Loucy (cell line): ENCODE results near the gene EIF4ENIF1.

Source experiments
- H2AFZ ChIP-seq: fragments of 200-600 bp; sonication (generic); 2 replicates; pipeline ENCODE4 v1.6.0; 2016; ENCODE audit warnings: antibody characterized with exemption, mild to moderate bottlenecking, low read length, moderate library complexity
- H3F3A ChIP-seq: fragments of 200-600 bp; 2 replicates; pipeline ENCODE4 v1.6.0; 2016; ENCODE audit warnings: antibody characterized with exemption, low read depth, mild to moderate bottlenecking
- H3K27me3 ChIP-seq: fragments of 200-600 bp; sonication (generic); 2 replicates; pipeline ENCODE4 v1.6.1; 2014; ENCODE audit warnings: low read length, mild to moderate bottlenecking; ENCODE audit not compliant: insufficient read depth, poor library complexity, severe bottlenecking
- H3K36me3 ChIP-seq: fragments of 200-600 bp; sonication (generic); 2 replicates; pipeline ENCODE4 v1.6.1; 2016; ENCODE audit warnings: low read length; ENCODE audit not compliant: insufficient read depth
- H3K4me1 ChIP-seq: fragments of 200-600 bp; sonication (generic); 2 replicates; pipeline ENCODE4 v1.5.1; 2014; ENCODE audit warnings: low read length, mild to moderate bottlenecking; ENCODE audit not compliant: insufficient read depth, poor library complexity, severe bottlenecking
- H3K4me2 ChIP-seq: fragments of 200-600 bp; sonication (generic); 2 replicates; pipeline ENCODE4 v1.6.0; 2014; ENCODE audit warnings: antibody characterized with exemption, low read length, low read depth, mild to moderate bottlenecking; ENCODE audit not compliant: poor library complexity, severe bottlenecking
- H3K4me3 ChIP-seq: fragments of 200-600 bp; sonication (generic); 2 replicates; pipeline ENCODE4 v1.5.1; 2014; ENCODE audit warnings: low read length, mild to moderate bottlenecking, mixed read lengths; ENCODE audit not compliant: poor library complexity, severe bottlenecking
- H3K79me2 ChIP-seq: fragments of 200-600 bp; sonication (generic); 2 replicates; pipeline ENCODE4 v1.6.1; 2014; ENCODE audit warnings: low read length; ENCODE audit not compliant: insufficient read depth
- H3K9ac ChIP-seq: fragments of 200-600 bp; sonication (generic); 2 replicates; pipeline ENCODE4 v1.6.0; 2014; ENCODE audit warnings: mild to moderate bottlenecking, low read depth, low read length, moderate library complexity; ENCODE audit not compliant: poor library complexity, severe bottlenecking
- H3K9me2 ChIP-seq: fragments of 200-600 bp; sonication (generic); replicated peaks from 2 replicates; pipeline ENCODE4 v1.6.1; 2016; ENCODE audit warnings: low read depth, low read length, mixed read lengths
- H3K9me3 ChIP-seq: fragments of 200-600 bp; sonication (generic); 2 replicates; pipeline ENCODE4 v1.6.1; 2014; ENCODE audit warnings: mild to moderate bottlenecking, antibody characterized with exemption, low read length, low read depth; ENCODE audit not compliant: insufficient read depth
- H4K20me1 ChIP-seq: fragments of 200-600 bp; sonication (generic); 2 replicates; pipeline ENCODE4 v1.6.0; 2014; ENCODE audit warnings: antibody characterized with exemption, low read length, mild to moderate bottlenecking; ENCODE audit not compliant: insufficient read depth, poor library complexity, severe bottlenecking
- CTCF ChIP-seq: fragments of 200-600 bp; sonication (generic); conservative IDR thresholded peaks from 2 replicates; pipeline ENCODE4 v1.5.1; 2014; ENCODE audit warnings: mild to moderate bottlenecking, antibody characterized with exemption, low read length
- EZH2phosphoT487 ChIP-seq: fragments of 200-600 bp; IDR thresholded peaks from 2 replicates; pipeline ENCODE4 v1.6.1; 2018; ENCODE audit warnings: antibody characterized with exemption, mild to moderate bottlenecking, moderate library complexity, borderline replicate concordance

EIF4ENIF1 gene

GRCh38 chr22:31474743-31475142 is 14.9 kb downstream of the EIF4ENIF1 start:
- peaks cover 72% of the 10 kb centered on the region for H3K79me2 ChIP-seq
- H3K4me3 ChIP-seq: no peak overlapping the region

GRCh38 chr22:31465307-31465706 is 24.3 kb downstream of the EIF4ENIF1 start:
- no peak overlapping the region for H3K4me3 ChIP-seq
- H3K9ac ChIP-seq: no peak overlapping the region
- H2AFZ ChIP-seq: no peak overlapping the region
- peaks cover 7% of the 10 kb centered on the region for H4K20me1 ChIP-seq
- no peak overlapping the region for H3K4me2 ChIP-seq
- peaks cover 79% of the 10 kb centered on the region for H3K36me3 ChIP-seq
- no peaks in the 10 kb centered on the region; the same call in 1 of the 2 replicates for H3K79me2 ChIP-seq
- H3K9me2 ChIP-seq: no peaks in the 10 kb centered on the region
- no peaks in the 10 kb centered on the region for H3K4me1 ChIP-seq
- no peaks in the 10 kb centered on the region for H3K27me3 ChIP-seq
- TF ChIP-seq EZH2phosphoT487: no peak
- TF ChIP-seq CTCF: no peak
- no peaks in the 10 kb centered on the region for H3F3A ChIP-seq
- no peaks in the 10 kb centered on the region for H3K9me3 ChIP-seq

More at GRCh38 chr22:31474743-31475142, 14.9 kb downstream of the EIF4ENIF1 start:
- H3K9ac ChIP-seq: no peak overlapping the region
- H2AFZ ChIP-seq: no peak overlapping the region
- H3K9me2 ChIP-seq: no peaks in the 10 kb centered on the region
- H3K27me3 ChIP-seq: no peaks in the 10 kb centered on the region
- TF ChIP-seq EZH2phosphoT487 (no peak), CTCF (no peak)
- H3K9me3 ChIP-seq: no peaks in the 10 kb centered on the region
- H3K4me2 ChIP-seq: no peak overlapping the region
- H3K36me3 ChIP-seq: peaks cover 42% of the 10 kb centered on the region; the same call in 1 of the 2 replicates
- H3K4me1 ChIP-seq: peaks cover 6% of the 10 kb centered on the region
- no peaks in the 10 kb centered on the region for H3F3A ChIP-seq
- peaks cover 25% of the 10 kb centered on the region for H4K20me1 ChIP-seq

GRCh38 chr22:31461699-31462098 is 27.9 kb downstream of the EIF4ENIF1 start:
- Histone ChIP-seq H3K9ac (no peak overlapping the region), H3K4me1 (no peaks in the 10 kb centered on the region), H3F3A (no peaks in the 10 kb centered on the region), H3K36me3 (peaks cover 84% of the 10 kb centered on the region; the same call in 1 of the 2 replicates), H3K9me3 (no peaks in the 10 kb centered on the region), H3K79me2 (no peaks in the 10 kb centered on the region; the same call in 1 of the 2 replicates), H3K27me3 (no peaks in the 10 kb centered on the region), H4K20me1 (peaks cover 7% of the 10 kb centered on the region), H2AFZ (no peak overlapping the region), H3K4me3 (no peak overlapping the region), H3K4me2 (no peak overlapping the region), H3K9me2 (no peaks in the 10 kb centered on the region)
- no peak for TF ChIP-seq EZH2phosphoT487
- TF ChIP-seq CTCF: no peak
